Mesothelial cell of epicardium (in vitro differentiated cells): Measurements from ENCODE around the gene OR10G8. TPM values are rescaled to one million over a fixed set of nuclear protein-coding genes. Genes with fewer than 3 reads are reported as not detected.

Experiments
- DNase-seq, 2 experiments: peaks; one replicate each; pipeline ENCODE4 v3.0.0; 2021; ENCODE audit warnings: low spot score in 2 of 2; ENCODE audit not compliant: unreplicated experiment in 2 of 2
- H3K27ac Mint-ChIP-seq: 2 replicates; pipeline ENCODE4 v1.8.0; 2021; ENCODE audit warnings: mixed read lengths
- H3K27me3 Mint-ChIP-seq: 2 replicates; pipeline ENCODE4 v1.8.0; 2021; ENCODE audit warnings: low read depth, mixed read lengths
- H3K36me3 Mint-ChIP-seq: 2 replicates; pipeline ENCODE4 v1.8.0; 2021; ENCODE audit warnings: mixed read lengths
- H3K4me1 Mint-ChIP-seq: 2 replicates; pipeline ENCODE4 v1.8.0; 2021; ENCODE audit warnings: mixed read lengths
- H3K4me3 Mint-ChIP-seq: 2 replicates; pipeline ENCODE4 v1.8.0; 2021; ENCODE audit warnings: mild to moderate bottlenecking, moderate library complexity, mixed read lengths
- H3K9me3 Mint-ChIP-seq: 2 replicates; pipeline ENCODE4 v1.8.0; 2021; ENCODE audit warnings: mixed read lengths
- total RNA-seq: library from RNA; stranded (reverse); gene quantifications from 3 replicates; pipeline ENCODE4 v1.2.1, GENCODE V29; 2021
- TF ChIP-seq, protein P1 (sequence below): fragments of 200-600 bp; sonication (generic); IDR thresholded peaks from one replicate; pipeline ENCODE4 v1.5.0; 2021; ENCODE audit warnings: antibody characterized with exemption; ENCODE audit not compliant: unreplicated experiment

OR10G8 gene
- total RNA-seq, 1 donor from 2014 or later = not detected

DNA sequence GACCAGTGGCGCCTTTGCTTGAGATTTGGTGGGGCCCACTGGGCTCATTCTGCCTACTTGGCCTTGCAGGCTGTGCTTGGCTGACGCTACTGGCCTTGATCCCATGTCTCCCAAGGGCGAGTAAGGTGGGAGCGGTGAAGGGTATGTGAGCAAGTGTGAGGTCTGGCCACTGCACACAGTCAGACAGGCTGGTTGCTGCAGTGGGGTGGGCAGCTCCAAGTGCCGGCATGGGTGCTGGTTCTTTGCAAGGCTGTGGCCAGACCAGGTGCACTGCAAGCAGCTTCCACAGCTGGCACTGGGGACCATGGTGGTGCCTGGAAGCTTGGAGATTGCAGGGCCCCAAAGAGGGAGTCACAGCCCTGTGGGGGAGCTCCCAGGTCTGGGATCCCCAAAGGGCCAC is 48.0 kb downstream of the OR10G8 start:
- TF ChIP-seq, protein P1, sequence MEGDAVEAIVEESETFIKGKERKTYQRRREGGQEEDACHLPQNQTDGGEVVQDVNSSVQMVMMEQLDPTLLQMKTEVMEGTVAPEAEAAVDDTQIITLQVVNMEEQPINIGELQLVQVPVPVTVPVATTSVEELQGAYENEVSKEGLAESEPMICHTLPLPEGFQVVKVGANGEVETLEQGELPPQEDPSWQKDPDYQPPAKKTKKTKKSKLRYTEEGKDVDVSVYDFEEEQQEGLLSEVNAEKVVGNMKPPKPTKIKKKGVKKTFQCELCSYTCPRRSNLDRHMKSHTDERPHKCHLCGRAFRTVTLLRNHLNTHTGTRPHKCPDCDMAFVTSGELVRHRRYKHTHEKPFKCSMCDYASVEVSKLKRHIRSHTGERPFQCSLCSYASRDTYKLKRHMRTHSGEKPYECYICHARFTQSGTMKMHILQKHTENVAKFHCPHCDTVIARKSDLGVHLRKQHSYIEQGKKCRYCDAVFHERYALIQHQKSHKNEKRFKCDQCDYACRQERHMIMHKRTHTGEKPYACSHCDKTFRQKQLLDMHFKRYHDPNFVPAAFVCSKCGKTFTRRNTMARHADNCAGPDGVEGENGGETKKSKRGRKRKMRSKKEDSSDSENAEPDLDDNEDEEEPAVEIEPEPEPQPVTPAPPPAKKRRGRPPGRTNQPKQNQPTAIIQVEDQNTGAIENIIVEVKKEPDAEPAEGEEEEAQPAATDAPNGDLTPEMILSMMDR = no peak
- Mint-ChIP-seq H3K4me3 (no peak overlapping the region), H3K4me1 (peaks cover 9% of the 10 kb centered on the region), H3K36me3 (no peaks in the 10 kb centered on the region), H3K27me3 (peaks cover 12% of the 10 kb centered on the region), H3K27ac (no peak overlapping the region), H3K9me3 (no peaks in the 10 kb centered on the region)
- DNase-seq = no peak

DNA sequence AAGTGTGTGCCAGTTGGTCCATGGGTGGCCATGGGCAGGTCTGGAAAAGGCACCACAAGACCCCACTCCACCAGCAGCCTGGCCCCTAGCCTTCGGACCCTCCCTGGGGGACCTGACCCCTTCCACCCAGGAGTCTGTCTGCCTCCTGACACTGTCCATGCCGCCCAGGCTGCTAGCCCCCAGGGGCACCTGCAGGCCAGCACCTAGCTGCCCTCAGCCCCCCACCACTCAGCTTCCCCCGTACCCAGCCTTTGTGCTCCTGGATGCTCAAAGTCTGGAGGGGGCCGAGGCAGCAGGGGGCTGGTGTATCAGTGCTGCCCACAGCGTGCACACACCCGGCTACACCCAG is 48.9 kb downstream of the OR10G8 start:
- no peak for DNase-seq
- peaks cover 8% of the 10 kb centered on the region for H3K4me1 Mint-ChIP-seq
- TF ChIP-seq, protein P1 = no peak
- H3K9me3 Mint-ChIP-seq = no peaks in the 10 kb centered on the region
- H3K27me3 Mint-ChIP-seq = peaks cover 5% of the 10 kb centered on the region
- no peak overlapping the region for H3K4me3 Mint-ChIP-seq
- no peak overlapping the region for H3K27ac Mint-ChIP-seq
- H3K36me3 Mint-ChIP-seq = no peaks in the 10 kb centered on the region

DNA sequence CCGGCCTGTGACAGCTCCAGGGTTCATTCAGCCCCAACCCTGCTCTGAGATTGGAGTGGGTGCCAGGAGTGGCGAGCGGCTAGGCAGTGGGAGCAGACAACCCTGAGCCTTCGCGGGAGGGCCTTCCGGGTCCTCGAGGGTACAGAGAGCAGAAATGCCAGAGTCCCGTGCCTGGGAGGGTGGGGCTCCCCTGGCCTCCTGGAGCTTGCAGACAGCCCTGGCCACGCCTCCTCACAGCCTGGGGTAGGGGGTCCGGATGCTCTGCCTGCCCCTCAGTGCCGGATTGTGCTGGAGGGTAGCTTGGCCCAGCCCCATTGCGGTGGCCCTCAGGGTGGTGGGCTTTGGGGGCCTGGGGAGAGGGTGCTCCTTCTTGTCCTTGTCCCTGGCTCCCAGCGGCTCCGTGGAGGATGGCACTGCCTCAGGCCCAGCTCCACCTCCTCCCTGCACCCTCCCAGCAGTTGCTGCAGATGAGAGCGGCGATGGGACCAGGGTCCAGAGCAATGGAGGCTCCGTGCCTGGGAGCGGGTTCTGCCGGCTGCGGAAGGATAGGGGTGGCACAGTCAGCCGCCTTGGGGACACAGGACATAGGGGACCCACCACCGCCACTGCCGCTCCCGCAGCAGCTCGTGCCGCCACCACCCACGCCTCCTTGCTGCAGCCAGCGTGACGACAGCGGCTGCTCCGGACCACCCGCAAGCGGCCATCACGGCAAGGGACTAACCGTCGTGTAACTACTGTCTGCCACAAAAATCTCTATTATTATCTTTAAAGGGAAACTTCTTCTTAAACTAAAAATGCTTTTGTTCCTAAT is 49.4 kb downstream of the OR10G8 start:
- DNase-seq = no peak
- H3K4me1 Mint-ChIP-seq = peaks cover 8% of the 10 kb centered on the region

DNA sequence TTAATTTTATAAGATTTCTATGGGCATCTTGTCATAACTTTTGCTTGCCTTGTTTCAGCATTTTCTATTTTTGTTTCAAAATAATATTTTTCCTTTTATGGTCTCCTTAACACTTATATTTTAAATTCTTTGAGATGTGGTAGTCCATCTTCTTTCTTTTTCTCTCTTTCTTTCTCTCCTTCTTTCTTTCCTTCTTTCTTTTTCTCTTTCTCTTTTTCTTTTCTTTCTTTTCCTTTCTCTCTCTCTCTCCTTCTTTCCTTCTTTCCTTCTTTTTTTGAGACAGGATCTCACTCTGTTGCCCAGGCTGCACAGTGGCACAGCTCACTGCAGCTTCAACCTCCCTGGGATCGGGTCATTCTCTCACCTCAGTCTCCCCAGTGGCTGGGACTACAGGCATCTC is 50.7 kb downstream of the OR10G8 start:
- no peak overlapping the region for H3K4me3 Mint-ChIP-seq
- H3K27me3 Mint-ChIP-seq = no peaks in the 10 kb centered on the region
- no peak overlapping the region for H3K27ac Mint-ChIP-seq
- TF ChIP-seq, protein P1 = no peak
- no peak for DNase-seq
- H3K36me3 Mint-ChIP-seq = no peaks in the 10 kb centered on the region
- peaks cover 8% of the 10 kb centered on the region for H3K4me1 Mint-ChIP-seq
- no peaks in the 10 kb centered on the region for H3K9me3 Mint-ChIP-seq

More for the DNA sequence above, 49.4 kb downstream of the OR10G8 start:
- no peaks in the 10 kb centered on the region for H3K9me3 Mint-ChIP-seq
- H3K36me3 Mint-ChIP-seq = no peaks in the 10 kb centered on the region
- no peak overlapping the region for H3K27ac Mint-ChIP-seq
- TF ChIP-seq, protein P1 = no peak
- peaks cover 3% of the 10 kb centered on the region for H3K27me3 Mint-ChIP-seq
- H3K4me3 Mint-ChIP-seq = no peak overlapping the region

DNA sequence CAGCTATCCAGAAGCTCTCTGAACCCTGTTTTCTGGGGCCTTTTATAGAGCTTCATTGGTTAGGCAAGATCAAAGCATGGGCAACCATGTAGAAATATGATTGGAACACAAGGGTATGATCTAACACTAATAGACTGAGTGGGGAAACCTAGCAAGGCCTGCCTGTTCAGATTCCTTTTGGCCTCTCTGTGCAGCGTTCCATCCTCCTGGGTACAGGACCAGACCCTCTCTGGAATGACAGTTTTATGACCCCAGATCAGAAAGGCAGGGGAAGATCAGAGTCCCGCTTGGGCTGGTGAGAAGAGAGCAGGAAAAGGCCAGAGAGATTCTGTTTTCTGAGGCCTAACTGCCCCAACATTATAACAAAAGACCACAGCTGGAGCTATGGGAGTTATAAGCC is 52.0 kb downstream of the OR10G8 start:
- TF ChIP-seq, protein P1 = no peak
- Mint-ChIP-seq H3K4me1 (peaks cover 8% of the 10 kb centered on the region), H3K4me3 (no peak overlapping the region), H3K36me3 (no peaks in the 10 kb centered on the region), H3K27ac (no peak overlapping the region), H3K27me3 (peaks cover 2% of the 10 kb centered on the region), H3K9me3 (no peaks in the 10 kb centered on the region)
- no peak for DNase-seq
